Ascending aorta (tissue), 2 donors: ENCODE results near the gene MYO1B. TPM values are rescaled to one million over a fixed set of nuclear protein-coding genes. Genes with fewer than 3 reads are reported as not detected.
A peak's percentile ranks its signal among the peaks of the same experiment; 100 is the strongest.

Experiments
- DNase-seq, 2 donors: peaks; one replicate each; pipeline ENCODE4 v3.0.0-alpha.2; 2019; ENCODE audit warnings: low spot score in 2 of 2
- H3K27ac ChIP-seq, 2 donors: fragments of 200-600 bp; sonication (generic); one replicate each; pipeline ENCODE4 v1.5.1; 2016 to 2017; ENCODE audit warnings: mild to moderate bottlenecking in 1 of 2
- H3K27me3 ChIP-seq: fragments of 200-600 bp; sonication (generic); one replicate; pipeline ENCODE4 v1.5.1; 2017
- H3K36me3 ChIP-seq, 2 donors: fragments of 200-600 bp; sonication (generic); one replicate each; pipeline ENCODE4 v1.5.1; 2016
- H3K4me1 ChIP-seq, 2 donors: fragments of 200-600 bp; sonication (generic); one replicate each; pipeline ENCODE4 v1.5.1; 2016 to 2017; ENCODE audit warnings: mild to moderate bottlenecking in 1 of 2
- H3K4me3 ChIP-seq, 2 donors: fragments of 200-600 bp; sonication (generic); one replicate each; pipeline ENCODE4 v1.5.1; 2016 to 2017; ENCODE audit warnings: mild to moderate bottlenecking in 1 of 2
- H3K9me3 ChIP-seq, 2 donors: fragments of 200-600 bp; sonication (generic); one replicate each; pipeline ENCODE4 v1.5.1; 2016
- CTCF ChIP-seq, 3 experiments: fragments of 200-600 bp in 2 of 3; fragments of 450-650 bp in 1 of 3; sonication (generic) in 2 of 3; IDR thresholded peaks; one replicate each; pipeline ENCODE4 v1.5.1; 2016 to 2019; ENCODE audit warnings: antibody characterized with exemption in 3 of 3, mild to moderate bottlenecking in 1 of 3, moderate library complexity in 1 of 3
- intact Hi-C: fragments of 100-400 bp; cut with DNase I; formaldehyde crosslinking; loops from one replicate; pipeline ENCODE4 v1.15.1; 2023
- total RNA-seq: library from RNA; depleted of rRNA; stranded (reverse); fragments of >200 nt; gene quantifications from one replicate; pipeline ENCODE4 v1.1.0, GENCODE V29; 2016

The MYO1B gene
- total RNA-seq, 1 donor from 2014 or later, result 27.4 TPM

GRCh38 chr2:191245869-191246531 lies 796 bp downstream of the MYO1B start:
- intact Hi-C loops, result loop anchor here (1.0 to 5.0 kb wide), 5 partner anchors 17 to 255 kb away; no protein-coding TSS in a partner anchor
- no peak for TF ChIP-seq CTCF (IDR thresholded peaks at IDR 0.05)
- Histone ChIP-seq H3K4me1 (peaks cover 0 to 18% of the 10 kb centered on the region in 2 donors), H3K36me3 (no peaks in the 10 kb centered on the region), H3K9me3 (no peaks in the 10 kb centered on the region), H3K27me3 (no peaks in the 10 kb centered on the region), H3K4me3 (peak overlapping the region; percentile 83), H3K27ac (peak overlapping the region; percentile 76 to 85)
- DNase-seq, result peak in 1 of 2 donors; percentile 84

GRCh38 chr2:191246820-191247380 lies 1.7 kb downstream of the MYO1B start:
- Histone ChIP-seq H3K4me1 (peaks cover 0 to 21% of the 10 kb centered on the region in 2 donors), H3K4me3 (peak overlapping the region; percentile 83)
- no peak for TF ChIP-seq CTCF (IDR thresholded peaks at IDR 0.05)

GRCh38 chr2:191247381-191248057 lies 2.3 kb downstream of the MYO1B start:
- intact Hi-C loops, result loop anchor here (2.0 to 5.0 kb wide), 4 partner anchors 15 to 140 kb away; no protein-coding TSS in a partner anchor
- peak overlapping the region; percentile 83 for H3K4me3 ChIP-seq
- no peak for TF ChIP-seq CTCF (IDR thresholded peaks at IDR 0.05)
- H3K27ac ChIP-seq, result peak overlapping the region; percentile 76 to 85
- peak in 1 of 2 donors; percentile 71 for DNase-seq
- H3K36me3 ChIP-seq, result no peaks in the 10 kb centered on the region
- no peaks in the 10 kb centered on the region for H3K27me3 ChIP-seq
- H3K9me3 ChIP-seq, result no peaks in the 10 kb centered on the region
- peaks cover 0 to 23% of the 10 kb centered on the region in 2 donors for H3K4me1 ChIP-seq

More at GRCh38 chr2:191246820-191247380, 1.7 kb downstream of the MYO1B start:
- peak overlapping the region; percentile 76 to 85 for H3K27ac ChIP-seq
- no peaks in the 10 kb centered on the region for H3K27me3 ChIP-seq
- no peaks in the 10 kb centered on the region for H3K36me3 ChIP-seq
- intact Hi-C loops, result loop anchor here (2.0 to 5.0 kb wide), 4 partner anchors 16 to 140 kb away; no protein-coding TSS in a partner anchor
- no peaks in the 10 kb centered on the region for H3K9me3 ChIP-seq
- DNase-seq, result no peak

- Histone ChIP-seq H3K27ac (peak overlapping the region in 1 of 2 donors; percentile 2), H3K4me1 (peaks cover 0 to 25% of the 10 kb centered on the region in 2 donors)
These were observed 4.1 kb downstream of the MYO1B start for GRCh38 chr2:191249156-191249813.

More at GRCh38 chr2:191249156-191249813, 4.1 kb downstream of the MYO1B start:
- DNase-seq, result no peak
- no peak for TF ChIP-seq CTCF (IDR thresholded peaks at IDR 0.05)
- intact Hi-C loops, result loop anchor here (5.0 kb wide), 3 partner anchors 48 to 138 kb away; no protein-coding TSS in a partner anchor
- H3K9me3 ChIP-seq, result no peaks in the 10 kb centered on the region
- no peak overlapping the region for H3K4me3 ChIP-seq
- H3K27me3 ChIP-seq, result no peaks in the 10 kb centered on the region
- no peaks in the 10 kb centered on the region for H3K36me3 ChIP-seq
